GM19351 (cell line): ENCODE measurements around the gene S1PR4.
"Not testable (repeated sequence)": the region's sequence is repeated elsewhere in the genome, so short reads cannot be mapped to it uniquely, and the experiment has no call there.

Source experiments
- ATAC-seq: cut with Tn5 transposase; IDR thresholded peaks from one replicate; pipeline ENCODE4 v1.9.1; 2021; ENCODE audit warnings: mild to moderate bottlenecking, moderate library complexity; ENCODE audit not compliant: unreplicated experiment

The S1PR4 gene

DNA sequence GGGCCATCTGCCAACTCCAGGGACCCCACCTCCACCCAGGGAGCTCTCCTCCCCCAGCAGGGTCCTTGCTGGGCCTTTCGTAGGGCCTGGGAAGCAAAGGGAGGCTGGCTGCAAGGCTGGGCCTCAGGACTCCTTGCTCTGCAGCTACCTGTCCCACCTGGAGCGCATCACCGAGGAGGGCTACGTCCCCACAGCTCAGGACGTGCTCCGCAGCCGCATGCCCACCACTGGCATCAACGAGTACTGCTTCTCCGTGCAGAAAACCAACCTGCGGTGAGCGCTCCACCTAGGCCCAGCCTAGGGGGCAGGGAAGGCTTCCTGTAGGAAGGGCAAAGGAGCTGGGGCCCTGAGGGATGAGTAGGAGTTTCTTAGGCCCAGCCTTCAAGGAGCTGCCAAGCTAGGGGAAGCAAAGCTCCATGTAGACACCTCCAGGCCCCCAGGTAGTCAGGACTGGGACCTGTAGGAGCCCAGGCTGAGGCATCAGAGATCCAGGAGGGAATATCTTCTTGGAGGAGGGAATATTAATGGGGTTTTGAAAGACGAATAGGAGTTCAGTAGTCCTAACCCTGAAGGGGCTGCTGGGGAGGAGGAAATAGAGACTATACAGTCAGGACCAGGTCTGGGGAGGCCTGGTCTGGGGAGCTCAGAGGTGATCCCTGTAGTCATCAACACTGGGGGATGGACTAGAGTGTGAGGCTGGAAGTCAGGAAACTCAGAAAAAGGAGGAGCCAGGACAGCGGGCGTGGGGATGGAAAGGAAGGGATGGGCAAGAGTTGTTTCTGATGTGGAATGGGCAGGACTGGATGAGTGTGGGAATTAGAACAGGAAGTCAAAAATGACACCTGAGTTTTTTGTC is 26.8 kb upstream of the S1PR4 start:
- ATAC-seq, result no peak

DNA sequence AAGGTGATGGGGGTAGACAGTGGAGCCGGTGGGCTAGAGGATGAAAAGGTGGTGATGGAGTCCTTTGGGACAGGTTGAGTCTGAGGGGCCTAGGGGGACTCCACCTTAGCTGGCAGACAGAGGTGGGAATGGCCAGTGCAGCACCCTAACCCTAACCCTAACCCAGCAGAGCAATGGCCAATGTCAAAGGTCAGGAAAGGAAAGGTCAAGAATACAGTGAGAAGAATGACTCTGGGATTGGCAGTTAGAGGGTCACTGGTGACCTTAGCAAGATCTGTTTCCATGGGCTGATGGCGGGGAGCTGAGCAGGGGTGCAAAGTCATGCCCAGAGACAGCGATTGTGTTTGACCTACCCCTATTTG is 26.2 kb upstream of the S1PR4 start:
- ATAC-seq, result no peak

DNA sequence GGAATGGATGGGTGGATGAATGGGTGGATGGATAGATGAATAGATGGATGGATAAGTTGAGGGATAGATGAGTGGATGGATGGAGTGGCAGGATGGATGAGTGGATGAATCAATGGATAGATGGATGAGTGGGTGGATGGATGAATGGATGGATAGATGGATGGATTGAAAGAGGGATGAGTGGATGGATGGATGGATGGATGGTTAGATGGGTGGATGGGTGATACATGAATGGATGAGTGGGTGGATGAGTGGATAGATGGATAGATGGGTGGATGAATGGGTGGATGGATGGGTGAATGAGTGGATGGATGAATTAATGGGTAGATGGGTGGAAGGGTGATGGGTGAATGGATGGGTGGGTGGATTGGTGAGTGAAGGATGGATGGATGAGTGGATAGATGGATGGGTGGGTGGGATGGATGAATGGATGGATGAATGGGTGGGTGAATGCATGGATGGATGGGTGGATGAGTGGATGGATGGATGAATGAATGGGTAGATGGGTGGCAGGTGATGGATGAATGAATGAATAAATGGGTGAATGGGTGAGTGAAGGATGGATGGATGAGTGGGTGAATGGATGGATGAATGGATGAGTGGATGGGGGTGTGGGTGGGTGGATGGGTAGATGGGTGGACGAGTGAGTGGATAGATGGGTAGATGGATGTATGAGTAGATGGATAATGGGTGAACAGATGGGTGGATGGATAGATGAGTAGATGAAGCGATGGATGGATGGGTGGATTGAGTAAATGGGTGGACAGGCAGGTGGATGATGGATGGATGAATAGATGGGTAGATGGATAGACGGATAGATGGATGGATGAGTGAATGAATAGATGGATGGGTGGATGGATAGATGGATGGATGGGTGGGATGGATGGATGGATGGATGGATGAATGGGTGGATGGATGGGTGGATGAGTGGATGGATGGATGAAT is 25.0 kb upstream of the S1PR4 start:
- ATAC-seq, result no peak

DNA sequence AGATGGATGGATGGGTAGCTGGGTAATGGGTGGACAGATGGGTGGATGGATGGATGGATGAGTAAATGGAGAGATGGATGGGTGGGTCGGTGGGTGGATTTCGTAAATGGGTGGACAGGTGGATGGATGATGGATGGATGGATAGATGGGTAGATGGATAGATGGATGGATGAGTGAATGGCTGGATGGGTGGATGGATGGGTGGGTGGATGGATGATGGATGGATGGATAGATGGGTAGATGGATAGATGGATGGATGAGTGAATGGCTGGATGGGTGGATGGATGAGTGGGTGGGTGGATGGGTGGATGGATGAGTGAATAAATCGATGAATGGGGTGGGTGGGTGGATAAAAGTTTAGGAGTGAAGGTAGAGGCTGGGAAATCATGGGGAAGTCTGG is 24.1 kb upstream of the S1PR4 start:
- ATAC-seq, result not testable (repeated sequence)

DNA sequence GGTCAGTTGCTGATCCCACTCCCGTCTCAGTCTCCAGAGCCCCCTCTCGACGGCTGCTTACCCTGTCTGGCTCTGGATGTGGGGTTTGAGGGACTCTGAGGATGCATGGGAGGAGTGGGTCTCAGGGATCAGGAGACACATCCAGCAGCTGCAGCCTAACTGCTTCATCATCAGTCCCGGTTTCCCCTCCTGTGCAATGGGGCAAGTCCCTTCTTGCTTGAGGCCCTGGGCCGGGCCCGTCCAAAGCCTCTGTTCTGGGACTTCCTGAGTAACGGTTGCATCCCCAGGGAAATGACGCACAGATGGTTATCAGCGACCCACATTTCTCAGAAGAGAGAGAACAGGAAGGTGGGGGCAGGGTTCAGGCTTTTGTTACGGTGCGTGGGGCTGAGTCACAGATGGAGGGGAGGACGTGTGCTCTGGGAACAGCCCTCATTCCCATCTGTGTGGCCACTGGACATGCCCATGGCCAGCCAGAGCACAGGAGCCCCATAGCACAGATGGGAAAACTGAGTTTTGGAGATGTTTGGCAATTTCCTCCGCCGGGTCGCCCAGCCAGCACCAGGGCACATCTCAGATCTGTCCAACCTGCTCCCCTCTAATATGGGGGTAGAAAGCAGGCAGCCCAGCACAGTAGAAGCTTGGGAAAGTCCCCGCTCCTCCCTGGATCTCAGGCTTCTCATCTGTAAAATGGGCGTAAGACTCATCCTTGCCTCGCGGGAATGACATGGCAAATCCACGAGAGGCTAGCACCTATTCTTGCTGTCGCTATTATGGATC is 23.4 kb upstream of the S1PR4 start:
- no peak for ATAC-seq

DNA sequence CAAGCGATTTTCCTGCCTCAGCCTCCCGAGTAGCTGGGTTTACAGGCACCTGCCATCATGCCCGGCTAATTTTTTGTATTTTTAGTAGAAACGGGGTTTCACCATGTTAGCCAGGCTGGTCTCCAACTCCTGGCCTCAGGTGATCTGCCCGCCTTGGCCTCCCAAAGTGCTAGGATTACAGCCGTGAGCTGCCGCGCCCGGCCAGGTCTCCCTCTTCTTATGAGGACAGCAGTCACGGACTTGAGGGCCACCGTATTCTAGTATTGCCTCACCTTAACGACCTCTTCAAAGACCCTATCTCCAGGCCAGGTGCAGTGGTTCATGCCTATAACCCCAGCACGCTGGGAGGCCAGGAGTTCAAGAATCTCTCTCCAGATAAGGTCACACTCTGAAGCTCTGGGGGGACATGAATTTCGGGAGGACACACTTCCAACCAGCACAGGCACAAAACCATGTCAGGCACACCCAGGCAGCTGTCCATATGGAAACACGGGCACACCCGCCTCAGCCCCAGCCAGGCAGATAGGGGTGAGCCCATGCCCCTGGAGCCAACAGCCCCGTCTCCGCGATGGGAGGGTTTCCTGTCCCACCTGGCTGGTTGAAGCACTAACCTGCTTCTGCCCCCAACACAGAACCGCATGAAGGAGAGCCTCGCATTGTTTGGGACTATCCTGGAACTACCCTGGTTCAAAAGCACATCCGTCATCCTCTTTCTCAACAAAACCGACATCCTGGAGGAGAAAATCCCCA is 21.3 kb upstream of the S1PR4 start:
- no peak for ATAC-seq

DNA sequence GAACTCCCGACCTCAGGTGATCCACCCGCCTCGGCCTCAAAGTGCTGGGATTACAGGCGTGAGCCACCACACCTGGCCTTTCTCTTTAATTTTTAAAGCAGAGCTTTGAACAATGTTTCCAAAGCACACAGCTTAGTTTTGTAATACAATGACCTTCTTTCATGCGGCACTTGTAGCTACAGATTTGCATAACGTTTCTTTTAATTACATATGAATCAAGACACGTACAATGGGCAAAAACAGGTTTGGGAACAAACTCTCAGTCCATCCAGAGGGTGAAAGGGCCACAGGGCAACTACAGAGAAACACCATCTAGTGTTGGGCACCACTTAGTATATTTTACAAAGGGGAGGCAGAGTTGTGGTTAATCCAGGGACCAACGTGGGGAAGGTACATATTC is 19.0 kb upstream of the S1PR4 start:
- no peak for ATAC-seq

DNA sequence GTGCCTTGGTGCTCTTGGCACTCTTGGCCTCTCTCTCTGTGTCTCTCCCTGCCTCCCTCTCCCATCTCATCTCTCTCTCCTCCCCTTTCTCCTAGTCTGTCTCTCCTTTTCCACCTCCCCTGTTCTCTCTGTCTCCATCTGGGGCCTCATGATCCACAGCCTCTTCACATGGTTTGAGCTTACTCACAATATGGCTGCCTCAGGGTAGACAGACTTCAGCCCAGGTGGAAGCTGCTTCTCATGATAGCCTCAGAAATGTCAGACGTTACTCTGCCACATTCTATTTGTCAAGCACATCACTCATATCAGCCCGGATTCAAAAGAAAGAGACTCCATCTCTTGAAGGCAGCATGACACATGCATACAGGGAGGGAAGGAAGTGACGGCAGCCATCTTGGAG is 18.4 kb upstream of the S1PR4 start:
- no peak for ATAC-seq

DNA sequence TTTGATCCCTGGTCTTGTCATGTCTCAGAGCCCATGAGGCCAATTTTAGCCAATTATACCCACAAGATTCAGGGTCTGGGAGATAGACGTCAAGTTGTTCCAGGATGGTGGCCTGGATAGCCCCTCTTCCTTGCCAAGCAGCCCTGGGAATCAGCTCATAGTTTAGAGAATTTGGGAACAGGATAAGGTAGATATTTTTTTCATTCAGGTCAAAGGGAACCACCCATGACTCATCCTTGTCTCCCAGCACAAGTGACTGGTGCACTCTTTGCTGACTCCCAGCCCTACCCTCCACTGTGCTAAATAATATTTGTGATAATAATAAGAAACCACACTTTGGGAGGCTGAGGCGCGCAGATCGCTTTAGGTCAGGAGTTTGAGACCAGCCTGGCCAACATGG is 17.1 kb upstream of the S1PR4 start:
- ATAC-seq, result no peak

DNA sequence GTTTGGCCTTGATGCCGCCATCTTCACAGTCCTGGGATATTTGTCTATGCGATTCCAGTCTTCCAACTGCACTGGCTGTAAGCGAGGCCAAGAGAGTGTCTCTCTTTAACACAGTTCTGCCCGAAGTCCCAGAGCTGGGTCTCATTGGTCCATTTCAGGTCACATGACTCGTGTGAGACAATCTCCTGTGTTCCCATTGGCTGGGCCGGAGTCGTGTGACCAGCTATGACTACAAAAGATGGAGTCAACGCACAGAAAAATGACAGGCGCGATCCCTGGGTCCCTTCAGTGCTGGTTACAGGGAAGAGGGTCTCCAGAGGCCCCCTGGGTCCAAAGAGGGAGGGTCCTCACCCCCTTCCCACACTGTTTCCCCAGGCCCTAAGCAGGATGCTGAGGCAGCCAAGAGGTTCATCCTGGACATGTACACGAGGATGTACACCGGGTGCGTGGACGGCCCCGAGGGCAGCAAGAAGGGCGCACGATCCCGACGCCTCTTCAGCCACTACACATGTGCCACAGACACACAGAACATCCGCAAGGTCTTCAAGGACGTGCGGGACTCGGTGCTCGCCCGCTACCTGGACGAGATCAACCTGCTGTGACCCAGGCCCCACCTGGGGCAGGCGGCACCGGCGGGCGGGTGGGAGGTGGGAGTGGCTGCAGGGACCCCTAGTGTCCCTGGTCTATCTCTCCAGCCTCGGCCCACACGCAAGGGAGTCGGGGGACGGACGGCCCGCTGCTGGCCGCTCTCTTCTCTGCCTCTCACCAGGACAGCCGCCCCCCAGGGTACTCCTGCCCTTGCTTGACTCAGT is 15.9 kb upstream of the S1PR4 start:
- no peak for ATAC-seq

DNA sequence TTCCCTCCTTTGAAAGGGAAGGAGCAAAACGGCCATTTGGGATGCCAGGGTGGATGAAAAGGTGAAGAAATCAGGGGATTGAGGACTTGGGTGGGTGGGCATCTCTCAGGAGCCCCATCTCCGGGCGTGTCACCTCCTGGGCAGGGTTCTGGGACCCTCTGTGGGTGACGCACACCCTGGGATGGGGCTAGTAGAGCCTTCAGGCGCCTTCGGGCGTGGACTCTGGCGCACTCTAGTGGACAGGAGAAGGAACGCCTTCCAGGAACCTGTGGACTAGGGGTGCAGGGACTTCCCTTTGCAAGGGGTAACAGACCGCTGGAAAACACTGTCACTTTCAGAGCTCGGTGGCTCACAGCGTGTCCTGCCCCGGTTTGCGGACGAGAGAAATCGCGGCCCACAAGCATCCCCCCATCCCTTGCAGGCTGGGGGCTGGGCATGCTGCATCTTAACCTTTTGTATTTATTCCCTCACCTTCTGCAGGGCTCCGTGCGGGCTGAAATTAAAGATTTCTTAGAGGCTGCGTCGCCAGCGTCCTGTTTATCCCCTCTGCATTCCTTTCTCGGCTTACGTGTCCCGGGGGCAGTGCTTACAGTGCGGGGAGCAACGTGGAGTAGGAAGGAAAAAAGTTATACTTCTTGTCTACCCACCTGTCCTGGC is 15.2 kb upstream of the S1PR4 start:
- ATAC-seq, result no peak

DNA sequence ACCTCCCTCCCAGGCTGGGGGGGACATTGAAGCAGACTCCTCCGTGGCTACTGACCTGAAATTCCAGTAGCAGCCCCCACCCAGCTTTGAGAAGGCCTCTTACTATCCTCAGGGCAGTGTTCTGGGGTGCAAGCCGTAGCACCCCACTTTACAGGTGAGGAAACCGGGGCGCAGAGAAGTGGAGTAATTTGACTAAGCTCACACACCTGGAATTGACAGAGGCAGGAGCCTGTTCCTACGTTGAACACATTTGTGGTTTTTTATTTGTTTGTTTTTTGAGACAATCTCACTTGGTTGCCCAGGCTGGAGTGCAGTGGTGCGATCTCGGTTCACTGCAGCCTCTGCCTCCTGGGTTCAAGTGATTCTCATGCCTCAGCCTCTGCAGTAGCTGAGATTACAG is 14.6 kb upstream of the S1PR4 start:
- ATAC-seq, result no peak

DNA sequence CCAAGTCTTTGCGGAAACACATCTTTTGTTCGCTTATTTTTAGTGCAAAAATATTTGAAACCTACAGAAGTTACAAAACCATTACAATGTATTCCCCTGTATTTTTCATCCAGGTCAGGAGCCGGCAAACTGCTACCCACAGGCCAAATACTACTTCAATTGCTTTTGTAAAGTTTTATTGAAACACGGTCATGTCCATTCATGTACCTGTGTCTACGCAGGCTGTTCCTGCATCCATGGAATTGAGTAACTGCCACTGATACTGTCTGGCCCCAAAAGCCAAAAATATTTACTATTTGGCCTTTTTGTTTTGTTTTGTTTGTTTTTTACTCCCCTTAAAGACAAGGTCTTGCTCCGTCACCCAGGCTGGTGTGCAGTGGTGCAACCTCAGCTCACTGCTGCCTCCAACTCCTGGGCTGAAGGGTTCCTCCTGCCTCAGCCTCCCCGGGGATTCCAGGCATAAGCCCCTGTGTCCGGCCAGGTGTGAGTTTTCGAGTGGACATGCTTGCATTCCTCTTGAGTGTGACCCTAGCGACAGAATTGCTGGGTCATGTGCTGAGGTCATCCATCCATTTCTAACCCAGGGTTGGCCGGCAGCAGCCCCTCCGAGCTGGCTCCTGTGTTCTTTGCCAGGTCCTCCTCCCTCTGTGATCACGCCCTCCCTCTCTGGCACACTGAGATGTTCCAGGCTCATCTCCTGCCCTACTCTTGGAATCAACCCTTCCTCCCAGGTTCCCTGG is 10.9 kb upstream of the S1PR4 start:
- ATAC-seq, result no peak

DNA sequence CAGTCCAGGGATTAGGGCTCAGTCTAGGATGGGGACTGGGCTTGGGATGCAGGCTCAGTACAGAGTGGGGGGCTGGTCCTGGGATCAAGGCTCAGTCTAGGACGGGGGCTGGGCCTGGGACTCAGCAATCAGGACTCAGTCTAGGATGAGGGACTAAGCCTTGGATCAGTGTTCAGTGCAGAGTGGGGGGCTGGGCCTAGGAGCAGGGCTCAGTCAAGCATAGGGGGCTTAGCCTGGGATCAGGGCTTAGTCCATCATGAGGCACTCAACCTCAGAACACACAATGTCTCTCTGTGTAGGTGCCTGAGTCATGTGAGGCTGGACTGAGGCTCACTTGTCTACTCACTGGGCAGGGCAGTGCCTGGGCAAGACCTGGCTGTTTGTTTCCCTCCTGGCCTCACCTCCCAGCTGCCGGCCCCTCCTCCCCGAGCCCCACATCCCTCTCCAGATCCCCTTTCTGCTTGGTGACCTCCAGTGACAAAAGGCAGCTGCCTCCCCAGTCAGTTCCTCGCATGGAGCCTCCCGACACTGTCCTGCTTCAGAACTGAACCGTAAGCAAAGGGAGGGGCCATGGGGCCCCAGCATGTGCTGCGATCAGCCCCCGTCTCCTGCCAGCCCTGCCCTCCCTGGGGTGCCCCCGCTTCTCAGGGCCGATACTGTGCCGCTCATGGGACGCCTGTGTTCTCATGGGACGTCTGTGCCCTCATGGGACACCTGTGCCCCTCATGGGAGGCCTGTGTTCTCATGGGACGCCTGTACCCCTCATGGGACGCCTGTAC is 6.5 kb upstream of the S1PR4 start:
- ATAC-seq, result no peak

DNA sequence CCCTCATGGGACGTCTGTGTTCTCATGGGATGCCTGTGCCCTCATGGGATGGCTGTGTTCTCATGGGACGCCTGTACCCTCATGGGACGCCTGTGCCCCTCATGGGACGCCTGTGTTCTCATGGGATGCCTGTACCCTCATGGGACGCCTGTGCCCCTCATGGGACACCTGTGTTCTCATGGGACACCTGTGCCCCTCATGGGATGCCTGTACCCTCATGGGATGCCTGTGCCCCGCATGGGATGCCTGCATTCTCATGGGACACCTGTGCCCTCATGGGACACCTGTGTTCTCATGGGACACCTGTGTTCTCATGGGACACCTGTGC is 5.9 kb upstream of the S1PR4 start:
- not testable (repeated sequence) for ATAC-seq

DNA sequence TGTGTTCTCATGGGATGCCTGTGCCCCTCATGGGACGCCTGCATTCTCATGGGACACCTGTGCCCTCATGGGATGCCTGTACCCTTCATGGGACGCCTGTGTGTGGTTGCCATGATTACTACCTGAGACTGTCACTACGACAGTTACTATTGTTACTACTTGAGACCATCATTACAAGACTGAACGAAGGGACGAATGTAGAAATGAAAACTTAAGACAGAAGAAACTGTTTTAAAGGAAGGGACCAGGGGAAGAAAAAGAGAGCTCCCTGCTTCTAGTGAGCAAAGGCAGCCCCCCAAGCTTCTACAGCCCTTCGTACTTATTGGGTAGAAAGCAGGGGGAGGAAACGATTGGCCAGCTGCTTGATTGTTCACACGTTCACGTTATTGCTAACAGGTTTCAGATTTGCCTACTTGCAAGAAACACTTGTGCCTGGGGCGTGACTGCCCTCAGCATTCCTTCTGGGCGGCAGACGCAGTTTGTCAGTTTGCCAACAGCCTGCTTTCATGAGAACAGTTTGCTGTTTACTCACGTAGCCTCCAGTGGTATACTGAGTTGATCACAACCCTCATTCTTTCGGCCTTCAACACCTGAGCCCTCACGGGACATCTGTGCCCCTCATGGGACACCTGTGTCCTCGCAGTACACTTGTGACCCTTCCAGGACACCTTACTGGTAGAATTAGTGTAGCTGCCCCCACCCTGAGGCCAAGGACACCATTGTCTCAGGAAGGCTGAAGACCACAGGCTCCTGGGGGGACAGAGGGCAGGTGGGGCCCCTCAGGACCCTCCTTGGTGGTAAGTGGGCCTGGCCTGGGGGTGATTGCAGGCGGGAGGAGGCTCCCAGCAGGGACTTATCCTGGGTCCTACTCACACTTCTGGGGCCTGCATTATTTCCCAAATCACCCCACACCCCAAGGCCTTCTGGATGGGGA is 2.5 kb upstream of the S1PR4 start:
- no peak for ATAC-seq
